CD14-positive monocyte (primary cell): Measurements from ENCODE around the gene BDH1. TPM values are rescaled to one million over a fixed set of nuclear protein-coding genes. Genes with fewer than 3 reads are reported as not detected.

Experiments used
- DNase-seq, 3 donors: peaks; one replicate each; pipeline ENCODE4 v3.0.0-alpha.2; 2011 to 2022
- H2AFZ ChIP-seq: 2 replicates; pipeline ENCODE4 v1.6.0; 2012; ENCODE audit warnings: mild to moderate bottlenecking, low read depth, low read length, inconsistent platforms; ENCODE audit not compliant: insufficient read depth, poor library complexity, severe bottlenecking
- H3K27ac ChIP-seq, 2 donors: 1 replicate in 1 of 2; 2 replicates in 1 of 2; pipeline ENCODE4 v1.5.1; 2012 to 2013; ENCODE audit warnings: low read length in 2 of 2, control low read depth in 1 of 2, inconsistent platforms in 1 of 2, low read depth in 1 of 2, mild to moderate bottlenecking in 1 of 2
- H3K27me3 ChIP-seq, 2 donors: one replicate each; pipeline versions ENCODE4 v1.6.0 to v1.6.1; 2011 to 2013; ENCODE audit warnings: low read length in 2 of 2; ENCODE audit not compliant: control insufficient read depth in 2 of 2, insufficient read depth in 2 of 2
- H3K36me3 ChIP-seq, 2 donors: replicated peaks in 1 of 2; 1 replicate in 1 of 2; 2 replicates in 1 of 2; pipeline versions ENCODE4 v1.5.1 to v1.6.1; 2012 to 2013; ENCODE audit warnings: low read length in 2 of 2, control low read depth in 1 of 2, inconsistent platforms in 1 of 2, mild to moderate bottlenecking in 1 of 2; ENCODE audit not compliant: insufficient read depth in 2 of 2, control insufficient read depth in 1 of 2
- H3K4me1 ChIP-seq, 2 donors: 1 replicate in 1 of 2; 2 replicates in 1 of 2; pipeline versions ENCODE4 v1.5.1 to v1.6.1; 2012 to 2013; ENCODE audit warnings: low read length in 2 of 2, control low read depth in 1 of 2, inconsistent platforms in 1 of 2, mild to moderate bottlenecking in 1 of 2, moderate library complexity in 1 of 2; ENCODE audit not compliant: insufficient read depth in 2 of 2, control insufficient read depth in 1 of 2
- H3K4me2 ChIP-seq: replicated peaks from 2 replicates; pipeline ENCODE3; 2012; ENCODE audit warnings: low read length, moderate library complexity, mild to moderate bottlenecking; ENCODE audit not compliant: poor library complexity, severe bottlenecking; ENCODE audit errors: extremely low read depth
- H3K4me3 ChIP-seq, 3 experiments: fragments of 200-600 bp in 1 of 3; sonication (generic) in 1 of 3; replicated peaks in 1 of 3; 1 replicate in 2 of 3; 2 replicates in 1 of 3; pipeline ENCODE4 v1.5.1; 2011 to 2013; ENCODE audit warnings: low read length in 3 of 3, mild to moderate bottlenecking in 3 of 3, control low read depth in 2 of 3, low read depth in 2 of 3, inconsistent platforms in 1 of 3, moderate library complexity in 1 of 3
- H3K79me2 ChIP-seq: 2 replicates; pipeline ENCODE4 v1.6.0; 2012; ENCODE audit warnings: mild to moderate bottlenecking, control low read depth, inconsistent platforms, low read length, moderate library complexity; ENCODE audit not compliant: insufficient read depth
- H3K9ac ChIP-seq: 2 replicates; pipeline ENCODE4 v1.6.0; 2017; ENCODE audit warnings: low read length, mild to moderate bottlenecking; ENCODE audit not compliant: insufficient read depth, poor library complexity, severe bottlenecking
- H3K9me3 ChIP-seq, 2 donors: replicated peaks in 1 of 2; 1 replicate in 1 of 2; 2 replicates in 1 of 2; pipeline versions ENCODE4 v1.5.1 to v1.6.1; 2012 to 2013; ENCODE audit warnings: low read length in 2 of 2, control low read depth in 1 of 2; ENCODE audit not compliant: control insufficient read depth in 1 of 2, insufficient read depth in 1 of 2
- H4K20me1 ChIP-seq: 2 replicates; pipeline ENCODE4 v1.6.0; 2012; ENCODE audit warnings: mild to moderate bottlenecking, low read length, control low read depth, moderate library complexity; ENCODE audit not compliant: insufficient read depth
- H3K27ac Mint-ChIP-seq, 7 donors: one replicate each; pipeline ENCODE4 v1.8.0; 2020; ENCODE audit warnings: mild to moderate bottlenecking in 7 of 7, mixed read lengths in 7 of 7, moderate library complexity in 6 of 7, inconsistent platforms in 2 of 7
- H3K27me3 Mint-ChIP-seq, 3 donors: one replicate each; pipeline ENCODE4 v1.8.0; 2021 to 2022; ENCODE audit warnings: low read depth in 3 of 3, mild to moderate bottlenecking in 3 of 3, mixed read lengths in 3 of 3, moderate library complexity in 3 of 3, inconsistent platforms in 1 of 3
- H3K36me3 Mint-ChIP-seq, 2 donors: one replicate each; pipeline ENCODE4 v1.8.0; 2020; ENCODE audit warnings: mixed read lengths in 2 of 2, inconsistent platforms in 1 of 2, mild to moderate bottlenecking in 1 of 2
- H3K4me1 Mint-ChIP-seq: one replicate; pipeline ENCODE4 v1.8.0; 2020; ENCODE audit warnings: mild to moderate bottlenecking, mixed read lengths
- H3K4me3 Mint-ChIP-seq, 2 donors: one replicate each; pipeline ENCODE4 v1.8.0; 2020; ENCODE audit warnings: mild to moderate bottlenecking in 2 of 2, mixed read lengths in 2 of 2, moderate library complexity in 1 of 2
- H3K9me3 Mint-ChIP-seq, 7 donors: one replicate each; pipeline ENCODE4 v1.8.0; 2020 to 2022; ENCODE audit warnings: mixed read lengths in 7 of 7, mild to moderate bottlenecking in 6 of 7, moderate library complexity in 6 of 7, inconsistent platforms in 2 of 7
- WGBS: methylation state at CpG from one replicate; pipeline ENCODE4 v1.1.5; 2013; ENCODE audit warnings: missing lambda C conversion rate; ENCODE audit not compliant: insufficient coverage; 5-methylcytosine and 5-hydroxymethylcytosine counted together
- intact Hi-C, 2 donors: fragments of 100-400 bp; cut with micrococcal nuclease; formaldehyde crosslinking; loops; one replicate each; pipeline versions ENCODE4 v1.15.0 to v1.15.1; 2023
- polyA plus RNA-seq, 3 donors: library from polyadenylated mRNA; depleted of rRNA in 1 of 3; unstranded in 2 of 3; stranded (reverse) in 1 of 3; fragments of 300-500 nt in 2 of 3; fragments of >200 nt in 1 of 3; fragmentation: Illumina TruSeq in 2 of 3; gene quantifications; 1 replicate in 2 of 3; 2 replicates in 1 of 3; pipeline ENCODE4 v1.2.3, GENCODE V29; 2012 to 2021
- TF ChIP-seq, protein P1 (sequence below): fragments of 200-600 bp; IDR thresholded peaks from one replicate; pipeline ENCODE4 v1.8.0; 2022; ENCODE audit warnings: antibody characterized with exemption, mild to moderate bottlenecking

Gene BDH1
- polyA plus RNA-seq, 3 donors, result 2.8 to 5.3 (median 5.2) TPM

DNA sequence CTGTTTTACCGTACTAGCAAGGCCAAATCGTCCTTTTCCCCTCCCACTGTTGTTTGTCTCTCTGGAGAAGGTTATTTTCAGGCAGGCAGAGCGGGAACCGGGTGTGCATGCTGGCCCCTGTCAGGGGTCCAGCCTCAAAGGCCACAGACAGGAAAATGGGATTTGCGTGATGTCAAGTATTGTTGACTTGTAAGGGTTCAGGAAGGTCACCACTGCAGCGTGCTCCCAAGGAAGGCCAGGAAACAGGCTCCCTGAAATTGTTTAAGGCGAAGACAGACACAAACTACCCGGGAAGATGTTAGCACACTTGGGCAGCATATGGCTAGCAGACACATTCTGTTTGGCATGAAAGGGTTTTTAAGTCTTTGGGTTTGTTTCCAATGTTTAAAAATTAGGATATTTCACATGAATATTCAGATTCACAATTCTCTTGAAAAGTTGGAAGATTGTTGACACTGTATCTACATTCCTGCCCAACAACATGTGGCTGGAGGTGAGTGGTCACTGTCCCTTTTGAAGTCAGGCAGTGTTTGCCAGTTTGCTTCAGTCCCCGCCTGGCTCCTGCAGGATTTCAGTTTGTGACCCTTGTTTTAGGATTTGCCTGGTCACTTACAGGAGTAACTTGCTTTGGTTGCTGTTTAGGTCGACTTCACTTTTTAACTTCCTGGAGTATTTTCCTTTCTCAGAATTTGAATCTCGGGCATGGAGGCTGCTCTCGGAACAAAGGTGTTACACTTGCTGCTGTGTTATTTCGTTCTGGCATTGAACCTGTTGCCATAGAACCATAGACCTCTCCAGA lies 90.4 kb downstream of the BDH1 start:
- no peak overlapping the region for H3K27ac Mint-ChIP-seq
- no peak for DNase-seq

DNA sequence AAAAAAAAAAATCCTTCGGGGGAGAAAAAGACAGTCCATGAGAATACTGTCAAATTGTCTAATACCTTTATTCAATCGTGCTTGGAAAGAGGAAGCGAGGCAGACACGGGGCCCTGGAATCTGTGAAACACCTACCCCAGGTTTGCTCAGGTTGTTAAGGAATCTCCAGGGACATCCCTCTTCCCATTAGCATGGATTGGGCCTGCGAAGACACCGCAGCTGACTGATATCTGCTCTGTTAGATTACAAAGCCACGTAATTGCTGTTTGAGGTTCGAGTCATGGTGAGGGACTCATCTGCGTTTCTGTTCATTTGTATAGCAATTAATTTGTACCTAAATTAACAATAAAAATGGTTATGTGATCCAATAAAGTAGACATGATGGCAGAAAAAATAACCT lies 91.0 kb downstream of the BDH1 start:
- DNase-seq, result no peak
- no peak overlapping the region for H3K4me3 Mint-ChIP-seq
- Histone ChIP-seq H3K4me3 (no peak overlapping the region), H3K36me3 (no peaks in the 10 kb centered on the region), H3K9me3 (no peaks in the 10 kb centered on the region), H3K27me3 (peaks cover 0 to 17% of the 10 kb centered on the region in 2 donors), H3K79me2 (no peaks in the 10 kb centered on the region), H3K9ac (no peak overlapping the region), H3K4me1 (no peaks in the 10 kb centered on the region), H3K27ac (no peak overlapping the region), H4K20me1 (no peaks in the 10 kb centered on the region), H2AFZ (no peak overlapping the region), H3K4me2 (no peak overlapping the region)
- peaks cover 20 to 47% (median 23%) of the 10 kb centered on the region in 3 donors for H3K27me3 Mint-ChIP-seq
- peaks cover 0 to 2% (median 0%) of the 10 kb centered on the region in 7 donors for H3K9me3 Mint-ChIP-seq
- no peaks in the 10 kb centered on the region for H3K36me3 Mint-ChIP-seq
- TF ChIP-seq, protein P1, sequence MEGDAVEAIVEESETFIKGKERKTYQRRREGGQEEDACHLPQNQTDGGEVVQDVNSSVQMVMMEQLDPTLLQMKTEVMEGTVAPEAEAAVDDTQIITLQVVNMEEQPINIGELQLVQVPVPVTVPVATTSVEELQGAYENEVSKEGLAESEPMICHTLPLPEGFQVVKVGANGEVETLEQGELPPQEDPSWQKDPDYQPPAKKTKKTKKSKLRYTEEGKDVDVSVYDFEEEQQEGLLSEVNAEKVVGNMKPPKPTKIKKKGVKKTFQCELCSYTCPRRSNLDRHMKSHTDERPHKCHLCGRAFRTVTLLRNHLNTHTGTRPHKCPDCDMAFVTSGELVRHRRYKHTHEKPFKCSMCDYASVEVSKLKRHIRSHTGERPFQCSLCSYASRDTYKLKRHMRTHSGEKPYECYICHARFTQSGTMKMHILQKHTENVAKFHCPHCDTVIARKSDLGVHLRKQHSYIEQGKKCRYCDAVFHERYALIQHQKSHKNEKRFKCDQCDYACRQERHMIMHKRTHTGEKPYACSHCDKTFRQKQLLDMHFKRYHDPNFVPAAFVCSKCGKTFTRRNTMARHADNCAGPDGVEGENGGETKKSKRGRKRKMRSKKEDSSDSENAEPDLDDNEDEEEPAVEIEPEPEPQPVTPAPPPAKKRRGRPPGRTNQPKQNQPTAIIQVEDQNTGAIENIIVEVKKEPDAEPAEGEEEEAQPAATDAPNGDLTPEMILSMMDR, result no peak
- no peaks in the 10 kb centered on the region for H3K4me1 Mint-ChIP-seq
- WGBS, result 75% methylated on average over 6 of the region's 9 CpGs
- no peak overlapping the region for H3K27ac Mint-ChIP-seq
- intact Hi-C loops, result loop anchor here in 1 of 2 donors (5.0 kb wide), 1 partner anchor 157 kb away; no protein-coding TSS in a partner anchor

More for the DNA sequence above, 90.4 kb downstream of the BDH1 start:
- intact Hi-C loops, result no loop called here
- no peak overlapping the region for H3K4me2 ChIP-seq
- no peak overlapping the region for H3K9ac ChIP-seq
- no peaks in the 10 kb centered on the region for H3K4me1 ChIP-seq
- no peaks in the 10 kb centered on the region for H4K20me1 ChIP-seq
- no peak overlapping the region for H3K4me3 Mint-ChIP-seq
- H3K4me3 ChIP-seq, result no peak overlapping the region
- peaks cover 22 to 42% (median 23%) of the 10 kb centered on the region in 3 donors for H3K27me3 Mint-ChIP-seq
- peaks cover 0 to 2% (median 0%) of the 10 kb centered on the region in 7 donors for H3K9me3 Mint-ChIP-seq
- no peaks in the 10 kb centered on the region for H3K4me1 Mint-ChIP-seq
- no peak overlapping the region for H2AFZ ChIP-seq
- no peaks in the 10 kb centered on the region for H3K79me2 ChIP-seq
- H3K9me3 ChIP-seq, result no peaks in the 10 kb centered on the region
- no peaks in the 10 kb centered on the region for H3K36me3 ChIP-seq
- TF ChIP-seq, protein P1, result no peak
- peaks cover 0 to 17% of the 10 kb centered on the region in 2 donors for H3K27me3 ChIP-seq
- H3K36me3 Mint-ChIP-seq, result no peaks in the 10 kb centered on the region
- 89% methylated on average over 5 of the region's 13 CpGs for WGBS
- no peak overlapping the region for H3K27ac ChIP-seq
